ENCODE data around the gene STK11. TPM values are rescaled to one million over a fixed set of nuclear protein-coding genes. Genes with fewer than 3 reads are reported as not detected.

Gene STK11
- total RNA-seq, 2 experiments from 2014 or later, result 76.5 to 78.4 TPM

DNA sequence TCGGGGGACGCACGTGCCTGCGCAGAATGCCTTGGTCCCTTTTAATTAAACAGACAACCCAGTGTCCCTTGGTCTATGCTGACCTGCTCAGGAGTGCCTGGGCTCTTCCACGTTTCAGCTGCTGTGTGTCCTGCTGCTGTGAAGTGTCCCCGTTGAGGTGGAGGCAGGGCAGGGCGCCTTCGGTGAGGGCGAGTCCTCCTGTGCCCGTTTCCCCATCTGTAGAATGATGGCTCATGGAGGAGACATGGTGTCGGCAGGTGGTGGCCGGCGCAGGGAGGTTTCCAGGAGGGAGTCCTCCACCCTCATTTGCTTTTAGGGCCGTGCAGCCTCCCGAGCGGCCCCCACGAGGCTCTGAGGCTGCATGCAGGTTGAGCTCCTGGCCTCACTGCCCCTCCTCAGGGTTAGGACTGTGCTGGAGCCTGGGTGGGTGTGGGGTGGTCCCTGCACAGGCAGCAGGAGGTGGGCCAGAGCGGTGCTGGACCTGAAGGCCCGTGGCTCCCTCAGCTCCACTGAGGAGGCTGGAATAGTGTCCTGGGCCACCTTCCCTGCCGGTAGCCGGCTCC is 8.8 kb downstream of the STK11 start:
- no TSS peak for BruUV-seq (replicated peaks)
- Histone ChIP-seq H2AFZ (ENCODE audit: low read length) (no peak overlapping the region), H3K4me2 (ENCODE audit: low read length) (no peak overlapping the region), H3K36me3 (ENCODE audit: insufficient read depth, low read length) (peaks cover 45% of the 10 kb centered on the region), H3K79me2 (ENCODE audit: insufficient read depth, low read depth, low read length) (peaks cover 41% of the 10 kb centered on the region), H4K20me1 (ENCODE audit: insufficient read depth, low read length) (no peaks in the 10 kb centered on the region), H3K4me1 (ENCODE audit: insufficient read depth, low read length, poor library complexity, severe bottlenecking) (peaks cover 5% of the 10 kb centered on the region), H3K9me2 (ENCODE audit: insufficient read depth, low read length) (no peaks in the 10 kb centered on the region), H3K9me3 (ENCODE audit: low read length) (no peaks in the 10 kb centered on the region), H3K4me3 (ENCODE audit: low read depth, low read length, poor library complexity, severe bottlenecking) (no peak overlapping the region), H3K27ac (ENCODE audit: low read depth, low read length, poor library complexity, severe bottlenecking) (no peak overlapping the region)
- TF ChIP-seq, protein P1, sequence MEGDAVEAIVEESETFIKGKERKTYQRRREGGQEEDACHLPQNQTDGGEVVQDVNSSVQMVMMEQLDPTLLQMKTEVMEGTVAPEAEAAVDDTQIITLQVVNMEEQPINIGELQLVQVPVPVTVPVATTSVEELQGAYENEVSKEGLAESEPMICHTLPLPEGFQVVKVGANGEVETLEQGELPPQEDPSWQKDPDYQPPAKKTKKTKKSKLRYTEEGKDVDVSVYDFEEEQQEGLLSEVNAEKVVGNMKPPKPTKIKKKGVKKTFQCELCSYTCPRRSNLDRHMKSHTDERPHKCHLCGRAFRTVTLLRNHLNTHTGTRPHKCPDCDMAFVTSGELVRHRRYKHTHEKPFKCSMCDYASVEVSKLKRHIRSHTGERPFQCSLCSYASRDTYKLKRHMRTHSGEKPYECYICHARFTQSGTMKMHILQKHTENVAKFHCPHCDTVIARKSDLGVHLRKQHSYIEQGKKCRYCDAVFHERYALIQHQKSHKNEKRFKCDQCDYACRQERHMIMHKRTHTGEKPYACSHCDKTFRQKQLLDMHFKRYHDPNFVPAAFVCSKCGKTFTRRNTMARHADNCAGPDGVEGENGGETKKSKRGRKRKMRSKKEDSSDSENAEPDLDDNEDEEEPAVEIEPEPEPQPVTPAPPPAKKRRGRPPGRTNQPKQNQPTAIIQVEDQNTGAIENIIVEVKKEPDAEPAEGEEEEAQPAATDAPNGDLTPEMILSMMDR (conservative IDR thresholded peaks at IDR 0.05; ENCODE audit: low read length), result no peak
- no peak for TF ChIP-seq EZH2phosphoT487 (IDR thresholded peaks at IDR 0.05; ENCODE audit: borderline replicate concordance, low read depth, low read length)
- intact Hi-C loops (cut with micrococcal nuclease; ENCODE audit: unreplicated experiment), result no loop called here
- ChIA-PET POLR2A (no interaction called here), CTCF (ENCODE audit: unreplicated experiment) (no interaction called here)
- no peak for DNase-seq (ENCODE audit: low spot score)

DNA sequence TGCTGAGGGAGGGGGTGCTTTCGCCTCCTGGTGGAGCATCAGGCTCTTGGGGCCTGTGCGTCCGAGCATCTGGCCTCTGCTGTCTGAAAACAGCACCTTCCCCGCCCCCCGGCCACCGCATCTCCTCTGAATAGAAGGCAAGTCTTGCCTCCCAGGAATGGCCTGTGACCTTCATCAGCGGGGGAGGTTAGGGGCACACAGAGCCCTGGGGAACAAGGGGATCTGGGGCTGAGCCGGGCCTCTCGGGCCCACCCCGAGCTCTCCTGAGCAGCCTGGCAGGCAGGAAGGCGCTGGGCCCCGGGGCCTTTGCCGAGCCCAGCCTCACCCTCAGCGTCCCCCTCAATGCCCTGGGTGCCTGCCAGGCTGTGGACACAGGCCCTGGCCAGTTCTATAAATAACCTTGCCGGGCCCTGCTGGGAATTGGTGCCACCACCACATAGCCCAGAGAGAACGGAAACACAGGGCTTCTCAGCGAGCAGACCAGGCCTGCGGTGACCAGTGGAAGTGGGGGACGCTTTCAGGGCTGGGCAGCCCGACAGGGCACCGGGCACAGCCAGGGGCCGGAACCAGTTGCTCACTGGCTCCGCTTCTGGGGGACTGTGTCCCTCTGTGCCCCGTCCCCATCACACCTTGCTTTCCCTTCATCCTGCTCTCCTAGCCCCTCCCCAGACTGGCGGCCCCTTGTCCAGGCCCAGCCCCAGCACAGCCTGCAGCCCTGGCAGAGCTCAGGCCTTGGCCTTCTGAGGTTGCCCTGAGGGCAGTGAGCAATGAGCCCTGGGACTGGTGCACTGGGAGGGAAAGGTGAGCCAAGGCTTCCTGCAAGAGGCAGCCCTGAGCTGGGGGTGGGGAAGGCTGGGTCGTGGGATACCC is 9.5 kb downstream of the STK11 start:
- Histone ChIP-seq H3K9me3 (ENCODE audit: low read length) (no peaks in the 10 kb centered on the region), H3K36me3 (ENCODE audit: insufficient read depth, low read length) (peaks cover 40% of the 10 kb centered on the region), H3K79me2 (ENCODE audit: insufficient read depth, low read depth, low read length) (peaks cover 34% of the 10 kb centered on the region), H3K27ac (ENCODE audit: low read depth, low read length, poor library complexity, severe bottlenecking) (no peak overlapping the region), H3K4me2 (ENCODE audit: low read length) (no peak overlapping the region), H3K4me3 (ENCODE audit: low read depth, low read length, poor library complexity, severe bottlenecking) (no peak overlapping the region), H2AFZ (ENCODE audit: low read length) (no peak overlapping the region), H3K9me2 (ENCODE audit: insufficient read depth, low read length) (no peaks in the 10 kb centered on the region), H3K4me1 (ENCODE audit: insufficient read depth, low read length, poor library complexity, severe bottlenecking) (peaks cover 5% of the 10 kb centered on the region), H4K20me1 (ENCODE audit: insufficient read depth, low read length) (no peaks in the 10 kb centered on the region)
- no peak for TF ChIP-seq EZH2phosphoT487 (IDR thresholded peaks at IDR 0.05; ENCODE audit: borderline replicate concordance, low read depth, low read length)
- TF ChIP-seq, protein P1 (conservative IDR thresholded peaks at IDR 0.05; ENCODE audit: low read length), result no peak
- DNase-seq (ENCODE audit: low spot score), result no peak
- POLR2A ChIA-PET, result no interaction called here
- CTCF ChIA-PET (ENCODE audit: unreplicated experiment), result interaction anchor here (0.6 kb wide), 1 partner anchor 21 kb away, joined by 4 read pairs; no protein-coding TSS in a partner anchor
- no TSS peak for BruUV-seq (replicated peaks)
- intact Hi-C loops (cut with micrococcal nuclease; ENCODE audit: unreplicated experiment), result no loop called here

DNA sequence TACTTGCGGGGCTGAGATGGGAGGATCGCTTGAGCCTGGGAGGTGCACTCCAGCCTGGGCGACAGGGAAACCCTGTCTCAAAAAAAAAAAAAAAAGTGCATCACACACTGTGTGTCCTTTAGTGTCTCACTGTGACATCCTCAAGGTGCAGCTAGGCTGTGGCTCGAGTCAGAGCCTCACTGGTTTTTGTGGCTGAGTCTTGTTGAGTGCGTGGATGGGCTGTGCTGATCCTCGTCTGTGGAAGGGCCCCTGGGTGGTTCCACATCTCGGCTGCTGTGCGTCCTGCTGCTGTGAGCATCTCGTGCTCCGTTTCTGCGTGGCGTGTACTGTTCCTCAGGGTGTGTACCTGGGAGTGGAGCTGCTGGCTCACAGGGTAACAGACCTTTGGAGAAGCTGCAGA is 11.2 kb downstream of the STK11 start:
- Histone ChIP-seq H3K4me1 (ENCODE audit: insufficient read depth, low read length, poor library complexity, severe bottlenecking) (peaks cover 5% of the 10 kb centered on the region), H3K4me2 (ENCODE audit: low read length) (no peak overlapping the region), H4K20me1 (ENCODE audit: insufficient read depth, low read length) (no peaks in the 10 kb centered on the region), H3K9me3 (ENCODE audit: low read length) (no peaks in the 10 kb centered on the region), H3K9me2 (ENCODE audit: insufficient read depth, low read length) (no peaks in the 10 kb centered on the region), H2AFZ (ENCODE audit: low read length) (no peak overlapping the region), H3K4me3 (ENCODE audit: low read depth, low read length, poor library complexity, severe bottlenecking) (no peak overlapping the region), H3K79me2 (ENCODE audit: insufficient read depth, low read depth, low read length) (peaks cover 19% of the 10 kb centered on the region; the same call in 1 of the 2 replicates), H3K36me3 (ENCODE audit: insufficient read depth, low read length) (peaks cover 37% of the 10 kb centered on the region), H3K27ac (ENCODE audit: low read depth, low read length, poor library complexity, severe bottlenecking) (no peak overlapping the region)
- BruUV-seq (replicated peaks), result no TSS peak
- no peak for TF ChIP-seq EZH2phosphoT487 (IDR thresholded peaks at IDR 0.05; ENCODE audit: borderline replicate concordance, low read depth, low read length)
- TF ChIP-seq, protein P1 (conservative IDR thresholded peaks at IDR 0.05; ENCODE audit: low read length), result no peak
- DNase-seq (ENCODE audit: low spot score), result no peak
- ChIA-PET POLR2A (no interaction called here), CTCF (ENCODE audit: unreplicated experiment) (no interaction called here)
- intact Hi-C loops (cut with micrococcal nuclease; ENCODE audit: unreplicated experiment), result no loop called here
